PFSK-1 (cell line): Measurements from ENCODE around the gene MAMLD1.

Experiments
- FOXP2 ChIP-seq: optimal IDR thresholded peaks from 2 replicates; pipeline ENCODE3; 2011; ENCODE audit warnings: borderline replicate concordance, control low read depth, inconsistent platforms; ENCODE audit not compliant: insufficient read depth; ENCODE audit errors: extremely low read length, extremely low read depth
- POLR2AphosphoS5 ChIP-seq: IDR thresholded peaks from 2 replicates; pipeline ENCODE4 v1.6.1; 2012; ENCODE audit warnings: low read depth, mild to moderate bottlenecking, control low read depth, low read length, moderate library complexity
- SIN3A ChIP-seq: IDR thresholded peaks from 2 replicates; pipeline ENCODE4 v1.6.1; 2012; ENCODE audit warnings: mild to moderate bottlenecking, low read length, moderate library complexity, borderline replicate concordance; ENCODE audit not compliant: insufficient read depth
- TAF1 ChIP-seq: IDR thresholded peaks from 2 replicates; pipeline ENCODE4 v1.6.1; 2012; ENCODE audit warnings: low read length, control low read depth, borderline replicate concordance; ENCODE audit not compliant: insufficient read depth
- TF ChIP-seq, protein P1 (sequence below), 2 experiments: IDR thresholded peaks; 2 replicates each; pipeline versions ENCODE4 v1.6.1 to v1.8.0; 2011 to 2012; ENCODE audit warnings: low read depth in 2 of 2, low read length in 2 of 2, control low read depth in 1 of 2, inconsistent platforms in 1 of 2, mild to moderate bottlenecking in 1 of 2, moderate library complexity in 1 of 2; ENCODE audit not compliant: insufficient read depth in 1 of 2

Gene MAMLD1

DNA sequence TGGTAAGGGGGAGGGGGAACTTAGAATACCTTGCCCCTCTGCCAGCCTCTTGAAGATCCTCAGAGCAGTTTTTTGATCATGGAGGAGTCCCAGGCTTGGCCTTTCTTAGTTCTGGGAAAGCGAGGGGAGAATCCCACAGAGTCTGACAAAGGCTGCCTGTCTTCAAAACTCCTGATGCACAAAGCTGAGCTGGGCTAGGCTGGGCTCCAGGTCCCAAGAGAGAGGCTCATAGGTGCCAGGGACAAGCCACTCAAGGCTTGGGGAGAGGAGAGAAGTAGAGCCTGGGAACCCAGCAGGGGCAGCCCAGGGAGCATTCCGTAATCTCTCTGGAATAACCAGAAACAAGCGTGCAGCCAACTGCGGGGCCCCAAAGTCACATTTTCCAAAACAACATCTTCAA, 168.3 kb downstream of the MAMLD1 start:
- TF ChIP-seq, protein P1, sequence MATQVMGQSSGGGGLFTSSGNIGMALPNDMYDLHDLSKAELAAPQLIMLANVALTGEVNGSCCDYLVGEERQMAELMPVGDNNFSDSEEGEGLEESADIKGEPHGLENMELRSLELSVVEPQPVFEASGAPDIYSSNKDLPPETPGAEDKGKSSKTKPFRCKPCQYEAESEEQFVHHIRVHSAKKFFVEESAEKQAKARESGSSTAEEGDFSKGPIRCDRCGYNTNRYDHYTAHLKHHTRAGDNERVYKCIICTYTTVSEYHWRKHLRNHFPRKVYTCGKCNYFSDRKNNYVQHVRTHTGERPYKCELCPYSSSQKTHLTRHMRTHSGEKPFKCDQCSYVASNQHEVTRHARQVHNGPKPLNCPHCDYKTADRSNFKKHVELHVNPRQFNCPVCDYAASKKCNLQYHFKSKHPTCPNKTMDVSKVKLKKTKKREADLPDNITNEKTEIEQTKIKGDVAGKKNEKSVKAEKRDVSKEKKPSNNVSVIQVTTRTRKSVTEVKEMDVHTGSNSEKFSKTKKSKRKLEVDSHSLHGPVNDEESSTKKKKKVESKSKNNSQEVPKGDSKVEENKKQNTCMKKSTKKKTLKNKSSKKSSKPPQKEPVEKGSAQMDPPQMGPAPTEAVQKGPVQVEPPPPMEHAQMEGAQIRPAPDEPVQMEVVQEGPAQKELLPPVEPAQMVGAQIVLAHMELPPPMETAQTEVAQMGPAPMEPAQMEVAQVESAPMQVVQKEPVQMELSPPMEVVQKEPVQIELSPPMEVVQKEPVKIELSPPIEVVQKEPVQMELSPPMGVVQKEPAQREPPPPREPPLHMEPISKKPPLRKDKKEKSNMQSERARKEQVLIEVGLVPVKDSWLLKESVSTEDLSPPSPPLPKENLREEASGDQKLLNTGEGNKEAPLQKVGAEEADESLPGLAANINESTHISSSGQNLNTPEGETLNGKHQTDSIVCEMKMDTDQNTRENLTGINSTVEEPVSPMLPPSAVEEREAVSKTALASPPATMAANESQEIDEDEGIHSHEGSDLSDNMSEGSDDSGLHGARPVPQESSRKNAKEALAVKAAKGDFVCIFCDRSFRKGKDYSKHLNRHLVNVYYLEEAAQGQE (IDR thresholded peaks at IDR 0.05; ENCODE audit: insufficient read depth in 1 of 2, low read depth in 2 of 2, low read length in 2 of 2) = no peak
- TF ChIP-seq TAF1 (no peak), POLR2AphosphoS5 (no peak), FOXP2 (no peak), SIN3A (no peak)

DNA sequence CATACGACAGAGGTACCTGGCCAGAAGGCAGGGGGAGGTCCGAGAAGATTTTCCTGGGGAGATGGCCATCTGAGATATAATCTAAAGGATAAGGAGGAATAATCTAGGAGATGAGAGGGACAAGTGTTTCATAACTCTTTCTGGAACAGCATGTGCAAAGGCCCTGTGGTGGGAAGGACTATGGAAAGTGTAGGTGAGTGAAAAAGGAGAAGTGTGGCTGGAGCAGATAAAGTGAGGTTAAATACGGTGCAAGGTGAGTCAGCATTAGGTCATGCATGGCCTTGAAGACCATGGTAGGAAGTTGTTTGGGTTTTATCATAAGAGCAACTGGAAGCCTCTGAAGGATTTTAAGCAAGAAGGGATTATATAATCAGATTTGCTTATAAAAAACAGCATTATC, 170.7 kb downstream of the MAMLD1 start:
- TF ChIP-seq, protein P1 (IDR thresholded peaks at IDR 0.05; ENCODE audit: insufficient read depth in 1 of 2, low read depth in 2 of 2, low read length in 2 of 2) = no peak
- TF ChIP-seq FOXP2 = no peak
- TF ChIP-seq POLR2AphosphoS5 = no peak

- TF ChIP-seq SIN3A = no peak
Observed at GRCh38 chrX:150536455-150537116, 173.5 kb downstream of the MAMLD1 start.

DNA sequence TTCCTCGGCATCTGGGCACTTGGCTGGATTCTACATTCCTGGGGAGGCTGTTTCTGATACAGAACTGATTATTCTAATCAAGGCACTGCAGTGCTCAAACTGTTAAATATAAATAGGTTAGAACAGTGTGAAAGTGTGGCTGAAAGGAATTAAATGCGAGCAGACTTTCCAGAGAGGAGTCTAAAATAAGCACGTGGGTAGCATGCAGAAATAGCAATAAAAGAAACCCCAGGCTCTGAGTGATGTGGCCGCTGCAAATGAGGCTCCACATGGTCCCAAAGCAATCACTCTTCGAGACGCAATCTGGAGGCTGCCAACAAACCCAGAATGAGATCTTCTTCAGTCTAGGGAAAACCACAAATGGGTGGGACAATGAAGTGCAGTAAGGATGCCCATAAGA, 174.7 kb downstream of the MAMLD1 start:
- TF ChIP-seq, protein P1 (IDR thresholded peaks at IDR 0.05; ENCODE audit: insufficient read depth in 1 of 2, low read depth in 2 of 2, low read length in 2 of 2) = no peak

GRCh38 chrX:150540965-150541364, 177.8 kb downstream of the MAMLD1 start:
- TF ChIP-seq POLR2AphosphoS5 = no peak
- no peak for TF ChIP-seq FOXP2
- no peak for TF ChIP-seq TAF1
- TF ChIP-seq, protein P1 (IDR thresholded peaks at IDR 0.05; ENCODE audit: insufficient read depth in 1 of 2, low read depth in 2 of 2, low read length in 2 of 2) = no peak
- TF ChIP-seq SIN3A = no peak
